ENCODE data around the gene SCGB3A1.
A peak's percentile ranks its signal among the peaks of the same experiment; 100 is the strongest.

Gene SCGB3A1

DNA sequence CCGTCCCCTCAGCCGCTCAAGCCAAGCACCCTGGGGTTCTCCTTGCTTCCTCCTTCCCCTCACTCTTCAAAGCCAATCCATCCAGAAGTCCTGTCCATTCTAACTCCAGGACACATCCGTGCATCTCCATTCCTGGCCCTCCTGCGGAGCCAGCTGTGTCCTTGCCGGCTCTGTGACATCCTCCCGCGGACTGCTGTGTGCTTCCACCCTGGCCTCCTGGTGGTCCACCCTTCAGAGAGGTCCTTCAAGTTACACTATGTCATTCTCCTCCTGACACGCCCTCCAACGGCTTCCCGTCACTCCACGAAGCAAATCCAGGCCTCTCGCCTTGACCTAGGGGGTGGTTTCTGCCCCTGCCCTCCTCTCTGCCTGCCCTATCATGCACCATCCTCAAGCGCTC lies 13.0 kb upstream of the SCGB3A1 start:
- DNase-seq (ENCODE audit: low spot score) = no peak

DNA sequence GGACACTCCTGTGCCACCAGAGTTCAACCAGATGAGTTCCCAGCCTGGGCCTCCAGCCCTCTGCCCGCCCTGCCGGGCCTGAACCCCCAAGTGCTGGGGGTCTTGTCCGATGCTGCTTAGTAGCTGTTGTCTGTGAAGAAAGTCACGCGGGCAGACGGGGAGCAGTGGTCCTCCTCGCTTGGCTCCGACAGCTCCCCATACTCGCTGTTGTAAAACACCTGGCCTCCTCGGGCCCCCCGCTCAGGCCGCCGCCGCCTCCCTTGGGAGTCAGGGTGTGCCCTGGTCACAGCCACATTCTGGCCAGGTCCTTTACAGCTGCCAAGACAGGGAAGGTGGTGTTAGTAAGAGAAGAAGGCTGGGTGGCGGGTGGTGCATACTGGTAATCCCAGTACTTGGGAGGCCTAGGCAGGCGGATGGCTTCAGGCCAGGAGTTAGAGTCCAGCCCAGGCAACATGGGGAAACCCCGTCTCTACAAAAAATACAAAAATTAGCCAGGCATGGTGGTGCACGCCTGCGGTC lies 11.8 kb upstream of the SCGB3A1 start:
- DNase-seq (ENCODE audit: low spot score) = no peak

DNA sequence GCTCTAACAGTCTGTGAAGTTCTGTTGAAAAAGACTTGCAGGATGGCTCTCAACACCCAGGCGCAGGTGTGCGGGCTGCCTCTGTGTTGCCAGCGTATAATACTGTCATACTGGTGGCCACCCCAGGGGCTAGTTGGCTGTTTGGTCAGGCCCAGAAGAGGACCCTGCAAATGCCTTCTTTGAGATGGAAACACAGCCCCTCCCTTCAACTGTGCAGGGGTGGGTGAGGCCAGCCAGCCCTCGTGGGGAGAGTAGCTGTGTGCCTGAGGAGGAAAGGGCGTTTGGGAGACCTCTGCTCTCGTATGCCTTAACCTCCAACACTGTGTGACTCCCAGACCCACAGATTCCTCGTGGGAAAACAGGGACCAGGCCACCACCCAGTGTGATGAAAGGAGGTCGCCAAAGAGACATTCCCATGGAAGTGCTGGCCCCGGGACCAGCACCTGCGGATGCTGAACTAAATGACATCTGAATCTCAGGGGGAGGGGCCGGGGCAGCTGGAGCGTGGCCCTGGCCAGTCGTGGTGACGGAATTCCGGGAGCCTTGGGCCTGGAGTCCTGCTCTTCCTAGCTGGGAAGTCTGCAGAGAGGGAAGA lies 11.3 kb upstream of the SCGB3A1 start:
- no peak for DNase-seq (ENCODE audit: low spot score)

DNA sequence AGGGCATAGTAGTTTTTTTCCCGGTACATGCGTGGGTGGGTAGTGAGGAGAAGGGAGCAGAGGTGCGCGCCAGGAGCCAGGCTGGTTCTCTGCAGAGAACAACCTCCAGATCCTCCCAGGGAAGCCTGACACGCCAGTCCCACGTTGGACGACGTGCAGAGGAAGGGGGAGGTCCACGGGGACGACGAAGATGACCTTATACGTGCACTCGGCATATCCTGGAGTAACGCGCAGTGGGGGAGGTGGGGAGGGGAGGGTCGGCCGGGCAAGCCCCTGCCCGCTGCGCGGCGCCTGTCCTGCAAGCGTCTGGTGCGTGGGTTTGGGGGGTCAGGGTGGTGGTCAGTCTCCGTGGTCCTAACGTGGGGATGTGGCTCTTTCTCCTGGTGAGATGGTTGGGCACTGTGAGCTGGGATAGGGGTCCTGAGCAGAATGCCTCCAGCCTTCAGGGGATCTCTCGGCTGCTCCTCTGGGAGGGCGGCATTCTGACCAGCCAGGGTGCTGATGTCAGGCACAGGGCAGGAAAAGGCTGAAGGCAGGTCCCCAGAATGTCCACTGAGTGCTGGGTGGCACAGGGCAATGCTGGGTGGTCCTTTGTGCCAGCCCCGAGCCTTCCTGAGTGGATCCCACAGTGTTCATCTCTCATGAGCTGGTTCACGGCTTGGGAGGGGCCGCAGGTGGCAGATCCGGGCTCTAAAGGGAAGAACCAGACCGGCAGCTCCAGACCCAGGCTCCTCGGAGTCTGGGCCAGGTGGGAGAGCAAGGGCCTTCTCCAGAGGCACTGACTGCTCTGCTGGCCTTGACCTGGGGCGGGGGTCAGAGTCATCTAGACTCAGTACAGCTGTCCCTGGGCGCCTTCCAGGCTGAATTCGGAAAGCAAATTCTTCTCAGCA lies 10.5 kb upstream of the SCGB3A1 start:
- peak; percentile 20 for DNase-seq (ENCODE audit: low spot score)

DNA sequence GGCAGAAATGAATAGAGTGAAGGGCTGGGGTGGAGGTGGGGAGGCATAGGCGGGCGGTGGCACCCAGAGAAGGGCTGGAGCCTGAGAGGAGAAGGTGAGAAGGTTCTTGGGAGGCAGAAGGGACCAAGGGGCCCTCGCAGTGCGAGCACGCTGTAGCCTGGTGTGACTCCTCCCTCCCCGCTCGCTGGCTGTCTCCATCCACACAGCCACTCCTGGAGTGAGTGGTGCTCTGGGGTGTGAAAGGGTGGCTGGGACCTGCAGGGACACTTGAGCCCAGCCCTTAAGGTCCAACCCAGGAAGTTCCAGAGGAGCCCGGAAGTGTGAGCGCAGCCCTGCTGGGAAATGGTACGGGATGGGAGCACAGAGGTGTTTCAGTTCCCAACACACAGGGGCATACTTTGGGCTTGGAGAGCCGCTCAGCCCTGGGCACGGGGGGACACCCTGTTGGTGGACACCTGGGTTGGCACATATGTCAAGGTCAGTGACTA lies 9.3 kb upstream of the SCGB3A1 start:
- DNase-seq (ENCODE audit: low spot score) = peak; percentile 20

DNA sequence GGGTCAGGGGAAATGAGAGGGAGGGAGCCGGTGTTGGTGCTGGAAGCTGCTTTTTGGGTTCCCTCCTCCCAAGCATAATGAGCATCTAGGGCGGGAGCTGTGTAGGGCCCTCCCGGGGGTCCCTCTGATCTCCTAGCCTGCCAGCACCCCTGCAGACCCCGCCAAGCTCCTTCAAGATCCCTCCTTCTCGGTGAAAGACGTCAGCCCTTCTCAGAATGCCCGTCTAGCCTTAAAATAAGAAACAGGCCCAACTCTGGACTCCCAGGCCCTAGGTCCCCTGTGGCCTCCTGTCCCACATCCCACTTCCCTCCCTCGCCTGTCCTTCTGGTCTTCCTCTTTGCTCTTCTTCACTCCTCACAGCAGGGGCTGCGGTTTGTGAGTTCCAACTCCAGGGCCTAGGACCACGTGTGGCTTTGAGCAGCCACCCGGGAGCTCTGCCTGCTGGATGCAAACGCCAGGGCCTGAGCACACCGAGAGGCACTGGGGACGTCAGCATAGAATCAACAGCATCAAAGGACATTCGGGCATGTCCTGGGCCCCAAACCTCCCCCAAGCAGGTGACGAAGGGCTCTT lies 8.8 kb upstream of the SCGB3A1 start:
- DNase-seq (ENCODE audit: low spot score) = peak; percentile 15

DNA sequence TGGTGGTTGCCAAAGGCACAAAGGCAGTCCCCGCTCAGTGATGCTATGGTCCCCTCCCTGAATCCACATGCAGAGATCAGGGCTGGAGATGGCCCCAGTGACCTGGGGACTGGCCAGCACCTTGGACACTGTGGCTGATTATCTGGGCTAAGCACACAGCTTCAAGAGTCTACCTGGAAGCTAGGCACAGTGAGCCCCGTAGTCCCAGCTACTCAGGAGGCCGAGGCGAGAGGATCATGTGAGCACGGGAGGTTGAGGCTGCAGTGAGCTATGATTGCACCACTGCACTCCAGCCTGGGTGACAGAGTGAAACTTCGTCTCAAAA lies 8.3 kb upstream of the SCGB3A1 start:
- DNase-seq (ENCODE audit: low spot score) = no peak

DNA sequence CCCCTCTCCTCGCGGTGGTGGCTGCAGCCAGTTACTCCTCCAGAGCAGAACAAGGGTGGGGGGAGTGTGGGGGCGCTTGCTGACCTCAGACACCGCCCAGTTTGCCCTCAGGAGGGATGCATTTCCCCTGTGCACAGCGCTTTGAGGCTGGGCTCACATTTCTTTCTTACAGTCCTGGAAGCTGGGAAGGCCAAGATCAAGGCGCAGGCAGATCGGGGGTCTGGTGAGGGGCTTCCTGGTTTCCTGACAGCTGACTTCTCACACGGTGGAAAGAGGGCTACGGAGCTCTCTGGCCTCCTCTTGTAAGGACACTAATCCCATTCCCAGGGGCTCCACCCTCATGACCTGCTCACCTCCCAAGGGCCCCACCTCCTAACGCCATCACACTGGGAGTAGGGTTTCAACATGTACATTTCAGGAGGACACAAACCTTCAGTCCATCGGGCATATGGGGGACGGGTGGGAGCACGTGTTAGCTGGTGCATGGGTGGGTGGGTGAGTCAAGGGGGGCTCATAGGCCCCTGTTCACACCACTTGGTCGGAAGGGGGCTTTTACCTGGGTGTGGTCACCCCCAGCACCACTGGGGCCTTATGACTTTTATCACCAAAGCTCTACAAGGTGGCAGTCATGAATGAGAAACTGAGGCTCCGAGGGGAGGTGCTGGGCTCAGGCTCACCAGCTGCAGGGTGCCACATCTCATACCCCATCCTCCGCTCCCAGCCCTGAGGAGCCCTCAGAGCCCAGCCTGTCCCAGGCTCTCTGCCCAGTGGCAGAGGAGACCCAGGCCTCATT lies 7.7 kb upstream of the SCGB3A1 start:
- peak; percentile 15 for DNase-seq (ENCODE audit: low spot score)

DNA sequence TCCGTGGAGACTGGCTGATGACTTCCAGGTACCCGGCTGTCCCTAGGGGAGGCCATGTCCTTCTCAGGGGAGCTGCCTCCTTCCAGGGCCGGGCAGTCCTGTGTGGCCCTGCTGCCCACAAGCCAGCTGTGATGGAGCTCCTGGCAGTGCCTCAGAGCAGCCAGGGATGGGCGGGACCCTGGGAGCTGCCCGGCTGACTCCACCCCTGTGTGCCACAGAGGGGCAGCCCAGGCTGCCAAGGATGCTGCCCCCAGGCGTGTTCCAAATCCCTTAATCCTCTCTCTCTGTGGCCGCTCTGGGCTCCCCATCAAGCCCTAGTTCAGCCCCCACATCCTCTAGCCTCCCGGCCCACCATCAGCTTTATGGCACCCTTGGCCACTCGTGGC lies 7.0 kb upstream of the SCGB3A1 start:
- DNase-seq (ENCODE audit: low spot score) = peak; percentile 42

DNA sequence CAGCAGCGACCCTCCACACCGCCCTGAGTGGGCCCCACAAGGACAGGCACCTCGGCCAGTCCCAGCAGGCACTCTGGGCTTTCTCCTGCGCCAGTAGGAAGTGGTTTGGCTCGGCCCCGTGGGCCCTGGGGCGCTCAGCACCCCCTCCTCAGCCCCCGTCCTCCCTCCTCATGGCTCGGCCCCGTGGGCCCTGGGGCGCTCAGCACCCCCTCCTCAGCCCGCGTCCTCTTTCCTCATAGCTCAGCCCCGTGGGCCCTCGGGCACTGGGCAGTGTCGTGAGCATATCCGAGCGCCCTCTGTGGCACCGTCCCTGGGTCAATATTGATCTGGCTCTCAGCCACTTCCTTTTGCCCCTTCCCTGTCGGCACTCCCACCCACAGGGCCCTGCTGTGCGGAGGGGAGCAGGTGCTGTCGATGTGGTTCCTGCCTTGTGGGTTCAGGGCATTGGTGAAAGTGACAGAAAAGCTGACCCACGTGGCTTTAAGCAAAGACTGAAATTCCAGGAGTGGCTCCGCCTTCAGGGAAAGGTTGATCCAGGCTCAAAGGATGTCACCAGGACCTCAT lies 5.5 kb upstream of the SCGB3A1 start:
- no peak for DNase-seq (ENCODE audit: low spot score)

DNA sequence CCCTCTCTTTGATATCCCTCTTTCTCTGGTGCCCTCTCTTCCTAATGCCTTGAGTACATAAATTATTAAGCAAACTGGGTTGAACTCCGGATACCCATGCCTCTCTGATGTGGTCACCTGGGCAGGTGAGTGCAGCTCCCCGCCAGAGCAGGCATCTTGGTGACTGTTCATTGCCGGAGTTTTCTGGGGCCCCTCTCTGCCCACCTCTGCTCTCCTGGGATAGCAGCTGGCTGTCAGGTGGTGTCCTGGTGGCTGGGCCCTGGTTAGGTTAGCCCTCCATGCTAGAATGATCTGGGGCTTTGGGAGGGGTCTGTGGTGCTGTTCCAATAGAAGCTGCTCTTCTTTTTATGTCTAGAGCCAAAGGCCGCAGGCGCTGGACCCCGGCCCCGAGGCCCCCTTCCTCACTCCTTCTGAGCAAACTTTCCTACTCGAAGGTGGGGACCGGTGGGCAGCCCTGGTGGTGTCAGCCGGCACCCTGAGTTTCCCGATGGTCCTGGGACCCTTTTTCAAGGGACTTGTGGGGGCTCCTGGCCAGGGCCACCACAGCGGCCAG lies 4.9 kb upstream of the SCGB3A1 start:
- no peak for DNase-seq (ENCODE audit: low spot score)

DNA sequence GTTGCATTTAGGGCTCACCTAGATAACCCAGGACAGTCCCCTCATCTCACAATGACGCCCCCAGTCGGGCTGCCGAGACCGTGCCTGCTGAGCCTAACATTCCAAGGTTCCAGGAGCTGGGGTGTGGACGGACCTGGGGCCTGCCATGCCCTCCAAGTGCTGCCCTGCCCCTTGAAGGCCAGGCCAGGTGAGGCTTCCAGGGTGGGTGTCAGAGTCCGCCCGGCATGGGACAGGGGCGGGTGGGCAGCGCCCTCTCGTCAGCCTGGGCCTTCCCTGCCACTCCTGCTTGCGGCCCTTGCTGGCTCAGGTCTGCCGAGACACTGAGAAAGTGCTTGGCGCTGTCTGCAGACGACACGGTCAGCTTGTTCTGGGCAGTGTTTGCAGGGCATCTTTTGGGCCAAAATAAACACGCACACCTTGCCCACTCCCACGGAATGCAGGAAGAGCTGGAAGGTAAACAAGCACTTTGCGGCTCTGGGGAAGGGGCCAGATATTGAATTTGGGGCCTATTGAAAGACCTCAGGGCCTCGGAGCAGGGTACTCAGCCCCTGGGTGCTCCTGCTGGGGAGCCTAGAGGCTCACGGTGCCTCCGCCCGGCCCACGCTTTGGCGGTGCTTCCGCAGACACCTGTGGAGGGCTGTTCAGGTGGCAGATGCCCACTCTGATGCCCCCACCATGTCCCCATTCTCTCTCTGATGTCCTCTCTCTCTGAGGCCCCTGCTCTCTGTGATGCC lies 4.2 kb upstream of the SCGB3A1 start:
- peak; percentile 12 for DNase-seq (ENCODE audit: low spot score)

DNA sequence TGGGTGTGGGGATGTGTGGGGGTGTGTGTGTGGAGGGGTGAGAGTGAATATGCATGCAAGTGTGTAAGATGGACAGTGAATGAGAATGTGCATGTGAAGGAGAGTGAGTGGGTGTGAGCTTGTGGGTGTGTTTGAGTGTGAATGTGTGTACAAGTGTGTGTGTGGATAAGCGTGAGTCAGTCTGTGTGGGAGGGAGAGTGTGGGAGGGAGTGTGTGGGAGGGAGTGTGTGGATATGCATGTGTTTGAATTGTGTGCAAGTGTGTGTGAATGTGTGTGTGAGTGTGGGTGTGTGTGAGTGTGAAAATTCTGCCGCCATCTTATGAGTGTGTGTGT lies 3.7 kb upstream of the SCGB3A1 start:
- DNase-seq (ENCODE audit: low spot score) = no peak

DNA sequence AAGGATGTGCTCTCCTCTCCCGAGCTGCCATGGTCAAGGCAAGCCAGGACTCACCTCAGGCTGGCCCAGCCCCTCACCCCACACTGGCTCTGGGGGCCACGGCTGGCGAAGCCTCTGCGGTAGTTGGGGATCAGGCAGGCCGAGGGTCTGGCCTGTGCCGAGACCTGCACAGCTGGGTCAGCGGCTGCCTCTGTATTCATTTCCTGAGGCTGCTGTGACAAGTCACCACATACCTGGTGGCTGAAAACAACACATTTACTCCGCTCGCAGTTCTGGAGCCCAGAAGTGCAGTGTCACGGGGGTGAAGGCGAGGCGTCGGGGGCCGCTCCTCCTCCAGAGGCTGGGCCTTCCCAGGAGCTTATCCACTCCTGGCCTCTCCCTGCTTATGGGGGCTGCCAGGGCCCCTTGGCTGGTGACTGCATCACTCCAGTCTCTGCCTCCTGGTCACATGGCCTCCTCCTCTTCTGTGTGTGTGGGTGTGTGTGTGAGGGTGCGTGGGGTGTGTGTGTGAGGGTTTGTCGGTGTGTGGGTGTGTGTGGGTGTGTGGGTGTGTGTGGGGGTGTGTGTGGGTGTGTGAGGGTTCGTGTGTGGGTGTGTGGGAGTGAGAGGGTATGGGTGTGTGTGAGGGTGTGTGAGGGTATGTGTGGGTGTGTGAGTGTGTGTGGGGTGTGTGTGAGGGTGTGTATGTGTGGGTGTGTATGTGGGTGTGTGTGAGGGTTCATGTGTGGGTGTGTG lies 3.2 kb upstream of the SCGB3A1 start:
- DNase-seq (ENCODE audit: low spot score) = no peak

DNA sequence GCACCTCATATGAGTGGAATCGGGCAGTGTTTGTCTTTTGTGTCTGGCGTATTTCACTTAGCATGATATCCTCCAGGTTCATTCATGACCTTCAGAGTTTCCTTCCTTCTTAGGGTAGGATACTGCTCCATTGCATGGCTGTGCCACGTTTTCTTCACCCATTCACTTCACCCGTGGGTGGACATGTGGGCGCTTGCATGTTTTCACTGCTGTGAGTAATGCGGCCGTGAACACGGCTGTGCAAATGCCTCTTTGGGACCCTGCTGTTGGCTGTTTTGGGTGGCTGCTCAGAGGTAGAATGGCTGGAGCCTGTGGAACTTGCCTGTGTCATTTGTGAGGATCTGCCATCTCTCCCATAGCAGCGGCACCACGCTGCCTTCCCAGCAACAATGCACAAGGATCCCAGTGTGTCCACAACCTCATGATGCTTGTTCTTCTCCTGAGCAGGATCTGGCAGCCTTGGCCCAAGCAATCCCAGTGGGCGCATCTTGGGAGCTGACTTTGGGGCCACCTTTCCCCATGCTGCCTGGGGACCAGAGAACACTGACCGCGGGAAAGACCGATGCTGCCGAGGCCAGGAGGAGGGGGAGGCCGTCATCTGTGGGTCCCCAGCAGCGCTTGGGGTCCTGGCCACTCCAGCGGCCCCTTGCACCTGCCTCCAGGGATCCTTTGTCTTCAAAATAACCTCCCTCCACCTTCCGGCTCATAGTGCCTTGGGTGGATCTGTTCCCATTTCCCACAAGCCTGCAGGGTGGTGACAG lies 2.3 kb upstream of the SCGB3A1 start:
- DNase-seq (ENCODE audit: low spot score) = no peak

DNA sequence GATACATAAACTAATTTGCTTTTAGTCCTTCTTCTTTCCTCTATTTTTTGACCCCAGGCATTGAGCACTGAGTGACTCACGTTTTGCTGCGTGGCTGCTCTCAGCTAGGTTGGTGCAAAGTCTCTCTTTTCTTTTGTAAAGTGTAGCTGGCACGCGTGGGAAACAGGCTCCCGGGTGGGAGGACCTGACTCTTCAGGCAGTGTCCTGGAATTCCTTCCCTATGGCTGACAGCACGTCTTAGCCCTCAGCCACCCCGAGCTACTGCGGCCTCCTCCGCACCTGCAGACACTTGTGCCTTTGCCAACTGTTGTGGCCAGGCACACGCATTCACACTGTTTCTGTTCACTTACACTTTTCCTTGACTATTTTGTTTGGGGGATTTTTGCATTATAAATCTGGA lies 877 bp upstream of the SCGB3A1 start:
- DNase-seq (ENCODE audit: low spot score) = no peak

DNA sequence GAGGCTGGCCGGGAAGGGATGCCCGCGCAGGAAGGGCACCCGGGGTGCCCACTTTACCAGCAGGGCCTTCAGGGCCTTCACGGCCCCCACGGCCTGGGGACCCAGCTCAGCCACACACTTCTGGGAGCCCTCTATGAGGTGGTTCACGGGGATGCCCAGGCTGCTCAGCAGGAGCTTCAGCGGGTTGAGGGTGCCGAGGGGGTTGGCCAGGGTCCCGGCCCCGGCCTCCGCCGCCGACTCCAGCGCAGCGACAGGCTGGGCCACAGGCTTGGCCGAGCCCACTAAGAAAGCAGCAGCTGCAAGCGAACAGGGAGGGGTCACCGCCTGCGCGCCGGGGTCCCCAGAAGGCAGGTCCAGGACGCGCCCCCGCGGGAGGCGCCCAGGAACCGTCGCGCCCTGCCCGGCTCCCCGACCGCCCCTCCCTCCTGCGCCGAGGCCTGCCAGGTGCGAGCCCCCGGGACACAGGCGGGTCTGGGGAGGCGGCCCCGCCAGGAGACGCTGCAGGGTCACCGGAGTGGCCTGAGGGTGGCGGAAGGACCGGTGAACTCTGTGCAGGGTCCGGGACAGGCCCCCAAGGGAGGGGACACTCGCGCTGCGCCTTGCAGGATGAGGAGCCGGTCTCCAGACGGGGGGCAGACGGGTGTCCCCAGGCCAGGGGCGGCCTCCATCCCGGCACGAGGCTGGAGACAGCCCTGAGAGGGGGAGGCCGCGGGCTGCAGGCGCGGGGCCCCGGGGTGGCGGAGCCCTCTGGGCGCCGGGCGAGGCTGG lies 572 bp downstream of the SCGB3A1 start:
- peak; percentile 29 for DNase-seq (ENCODE audit: low spot score)

DNA sequence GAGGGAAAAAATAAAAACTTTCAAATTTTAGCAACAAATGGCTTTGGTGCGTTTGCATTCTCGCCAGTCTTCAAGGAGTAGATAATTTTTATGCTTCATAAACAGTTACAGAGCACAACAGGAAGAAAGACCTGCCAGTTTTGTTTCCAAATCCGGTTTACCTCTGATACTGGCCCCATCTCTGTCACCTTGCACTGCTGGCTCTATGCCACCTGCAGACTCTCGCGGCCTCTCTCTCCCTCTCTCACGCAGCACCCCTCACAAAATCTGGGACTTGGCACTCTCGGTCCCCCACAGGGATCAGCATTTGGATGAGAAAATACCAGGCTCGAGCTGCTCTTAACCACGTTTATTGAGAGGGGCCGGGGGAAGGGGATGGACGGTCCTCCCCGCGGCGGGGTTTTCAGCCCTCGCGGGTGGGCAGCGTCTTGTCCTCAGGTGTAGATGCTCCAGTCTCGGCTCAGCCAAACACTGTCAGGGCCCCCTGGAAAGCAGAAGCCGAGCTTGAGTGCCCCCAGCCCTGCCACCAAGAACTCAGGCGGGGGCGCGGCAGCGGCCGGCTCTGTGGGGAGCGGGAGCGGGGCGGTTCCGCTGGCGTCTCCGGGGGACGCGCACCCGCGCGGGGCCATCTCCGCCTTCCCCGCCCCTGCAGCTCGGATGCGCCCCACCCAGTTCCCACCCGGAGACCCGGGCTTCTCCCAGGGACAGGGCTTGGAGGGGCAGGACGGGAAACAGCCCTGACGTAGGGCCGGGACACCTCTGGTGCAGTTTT lies 1.3 kb downstream of the SCGB3A1 start:
- DNase-seq (ENCODE audit: low spot score) = peak; percentile 28
